ENCODE results near the gene CCDC51.

Gene CCDC51

GRCh38 chr3:48445277-48445882 is 5.5 kb upstream of the CCDC51 start:
- no peaks in the 10 kb centered on the region for H3K9me3 ChIP-seq (replicated peaks; ENCODE audit: low read length)
- peak overlapping the region; percentile 82 for H3K4me3 ChIP-seq (ENCODE audit: low read length)
- H3K27me3 ChIP-seq (ENCODE audit: control insufficient read depth, insufficient read depth, low read length), result no peaks in the 10 kb centered on the region
- H3K36me3 ChIP-seq (ENCODE audit: insufficient read depth, low read length), result peaks cover 21% of the 10 kb centered on the region
- peak overlapping the region; percentile 90 for H3K4me2 ChIP-seq (ENCODE audit: low read length)
- peak overlapping the region; percentile 84 for H3K9ac ChIP-seq (ENCODE audit: low read depth, low read length)
- H3K4me1 ChIP-seq (ENCODE audit: control insufficient read depth, insufficient read depth, low read length), result peaks cover 32% of the 10 kb centered on the region

- Histone ChIP-seq H3K27me3 (ENCODE audit: control insufficient read depth, insufficient read depth, low read length) (no peaks in the 10 kb centered on the region), H3K36me3 (ENCODE audit: insufficient read depth, low read length) (peaks cover 21% of the 10 kb centered on the region), H3K4me1 (ENCODE audit: control insufficient read depth, insufficient read depth, low read length) (peaks cover 20% of the 10 kb centered on the region), H3K4me3 (ENCODE audit: low read length) (peak overlapping the region; percentile 88), H3K9me3 (replicated peaks; ENCODE audit: low read length) (no peaks in the 10 kb centered on the region), H3K4me2 (ENCODE audit: low read length) (peak overlapping the region; percentile 90), H3K9ac (ENCODE audit: low read depth, low read length) (peak overlapping the region; percentile 94)
Observed at GRCh38 chr3:48441940-48442339, 2.0 kb upstream of the CCDC51 start.

- Histone ChIP-seq H3K9me3 (replicated peaks; ENCODE audit: low read length) (no peaks in the 10 kb centered on the region), H3K27me3 (ENCODE audit: control insufficient read depth, insufficient read depth, low read length) (no peaks in the 10 kb centered on the region), H3K4me1 (ENCODE audit: control insufficient read depth, insufficient read depth, low read length) (peaks cover 14% of the 10 kb centered on the region), H3K4me2 (ENCODE audit: low read length) (peak overlapping the region; percentile 90), H3K36me3 (ENCODE audit: insufficient read depth, low read length) (peaks cover 21% of the 10 kb centered on the region), H3K4me3 (ENCODE audit: low read length) (peak overlapping the region; percentile 88), H3K9ac (ENCODE audit: low read depth, low read length) (peak overlapping the region; percentile 94)
Observed at GRCh38 chr3:48440590-48440958, 655 bp upstream of the CCDC51 start.

- Histone ChIP-seq H3K4me3 (ENCODE audit: low read length) (no peak overlapping the region), H3K4me2 (ENCODE audit: low read length) (no peak overlapping the region), H3K9me3 (replicated peaks; ENCODE audit: low read length) (no peaks in the 10 kb centered on the region), H3K36me3 (ENCODE audit: insufficient read depth, low read length) (peaks cover 13% of the 10 kb centered on the region), H3K4me1 (ENCODE audit: control insufficient read depth, insufficient read depth, low read length) (peaks cover 17% of the 10 kb centered on the region), H3K9ac (ENCODE audit: low read depth, low read length) (no peak overlapping the region), H3K27me3 (ENCODE audit: control insufficient read depth, insufficient read depth, low read length) (no peaks in the 10 kb centered on the region)
Observed at GRCh38 chr3:48437812-48438211, 2.1 kb downstream of the CCDC51 start.

GRCh38 chr3:48436855-48437254 is 3.1 kb downstream of the CCDC51 start:
- H3K9ac ChIP-seq (ENCODE audit: low read depth, low read length), result no peak overlapping the region
- H3K4me3 ChIP-seq (ENCODE audit: low read length), result no peak overlapping the region
- H3K4me2 ChIP-seq (ENCODE audit: low read length), result no peak overlapping the region
- H3K4me1 ChIP-seq (ENCODE audit: control insufficient read depth, insufficient read depth, low read length), result peaks cover 13% of the 10 kb centered on the region
- H3K27me3 ChIP-seq (ENCODE audit: control insufficient read depth, insufficient read depth, low read length), result no peaks in the 10 kb centered on the region
- H3K36me3 ChIP-seq (ENCODE audit: insufficient read depth, low read length), result peaks cover 13% of the 10 kb centered on the region
- H3K9me3 ChIP-seq (replicated peaks; ENCODE audit: low read length), result no peaks in the 10 kb centered on the region

GRCh38 chr3:48436477-48436787 is 3.5 kb downstream of the CCDC51 start:
- H3K36me3 ChIP-seq (ENCODE audit: insufficient read depth, low read length), result peaks cover 11% of the 10 kb centered on the region
- H3K4me2 ChIP-seq (ENCODE audit: low read length), result no peak overlapping the region
- no peak overlapping the region for H3K9ac ChIP-seq (ENCODE audit: low read depth, low read length)
- H3K27me3 ChIP-seq (ENCODE audit: control insufficient read depth, insufficient read depth, low read length), result no peaks in the 10 kb centered on the region
- peaks cover 9% of the 10 kb centered on the region for H3K4me1 ChIP-seq (ENCODE audit: control insufficient read depth, insufficient read depth, low read length)
- H3K4me3 ChIP-seq (ENCODE audit: low read length), result no peak overlapping the region
- H3K9me3 ChIP-seq (replicated peaks; ENCODE audit: low read length), result no peaks in the 10 kb centered on the region

- Histone ChIP-seq H3K27me3 (ENCODE audit: control insufficient read depth, insufficient read depth, low read length) (no peaks in the 10 kb centered on the region), H3K9me3 (replicated peaks; ENCODE audit: low read length) (no peaks in the 10 kb centered on the region), H3K9ac (ENCODE audit: low read depth, low read length) (no peak overlapping the region), H3K4me3 (ENCODE audit: low read length) (no peak overlapping the region), H3K4me1 (ENCODE audit: control insufficient read depth, insufficient read depth, low read length) (peaks cover 6% of the 10 kb centered on the region), H3K36me3 (ENCODE audit: insufficient read depth, low read length) (peaks cover 10% of the 10 kb centered on the region), H3K4me2 (ENCODE audit: low read length) (no peak overlapping the region)
Observed at GRCh38 chr3:48435774-48436476, 4.0 kb downstream of the CCDC51 start.

- peaks cover 8% of the 10 kb centered on the region for H3K4me1 ChIP-seq (ENCODE audit: control insufficient read depth, insufficient read depth, low read length)
- H3K9ac ChIP-seq (ENCODE audit: low read depth, low read length), result no peak overlapping the region
Observed at GRCh38 chr3:48435223-48435595, 4.7 kb downstream of the CCDC51 start.

GRCh38 chr3:48434591-48435222 is 5.2 kb downstream of the CCDC51 start:
- Histone ChIP-seq H3K36me3 (ENCODE audit: insufficient read depth, low read length) (peaks cover 10% of the 10 kb centered on the region), H3K9ac (ENCODE audit: low read depth, low read length) (no peak overlapping the region), H3K4me3 (ENCODE audit: low read length) (no peak overlapping the region), H3K9me3 (replicated peaks; ENCODE audit: low read length) (no peaks in the 10 kb centered on the region), H3K4me1 (ENCODE audit: control insufficient read depth, insufficient read depth, low read length) (peaks cover 13% of the 10 kb centered on the region), H3K4me2 (ENCODE audit: low read length) (no peak overlapping the region), H3K27me3 (ENCODE audit: control insufficient read depth, insufficient read depth, low read length) (no peaks in the 10 kb centered on the region)

More at GRCh38 chr3:48435223-48435595, 4.7 kb downstream of the CCDC51 start:
- Histone ChIP-seq H3K36me3 (ENCODE audit: insufficient read depth, low read length) (peaks cover 10% of the 10 kb centered on the region), H3K9me3 (replicated peaks; ENCODE audit: low read length) (no peaks in the 10 kb centered on the region), H3K4me3 (ENCODE audit: low read length) (no peak overlapping the region), H3K27me3 (ENCODE audit: control insufficient read depth, insufficient read depth, low read length) (no peaks in the 10 kb centered on the region), H3K4me2 (ENCODE audit: low read length) (no peak overlapping the region)

GRCh38 chr3:48433472-48434118 is 6.3 kb downstream of the CCDC51 start:
- H3K27me3 ChIP-seq (ENCODE audit: control insufficient read depth, insufficient read depth, low read length), result no peaks in the 10 kb centered on the region
- H3K4me1 ChIP-seq (ENCODE audit: control insufficient read depth, insufficient read depth, low read length), result peaks cover 14% of the 10 kb centered on the region
- no peak overlapping the region for H3K4me2 ChIP-seq (ENCODE audit: low read length)
- peaks cover 10% of the 10 kb centered on the region for H3K36me3 ChIP-seq (ENCODE audit: insufficient read depth, low read length)
- H3K9me3 ChIP-seq (replicated peaks; ENCODE audit: low read length), result no peaks in the 10 kb centered on the region
- H3K4me3 ChIP-seq (ENCODE audit: low read length), result no peak overlapping the region
- no peak overlapping the region for H3K9ac ChIP-seq (ENCODE audit: low read depth, low read length)

GRCh38 chr3:48432411-48433371 is 7.2 kb downstream of the CCDC51 start:
- H3K36me3 ChIP-seq (ENCODE audit: insufficient read depth, low read length), result peaks cover 10% of the 10 kb centered on the region
- peaks cover 23% of the 10 kb centered on the region for H3K4me1 ChIP-seq (ENCODE audit: control insufficient read depth, insufficient read depth, low read length)
- H3K9ac ChIP-seq (ENCODE audit: low read depth, low read length), result no peak overlapping the region
- H3K27me3 ChIP-seq (ENCODE audit: control insufficient read depth, insufficient read depth, low read length), result no peaks in the 10 kb centered on the region
- no peaks in the 10 kb centered on the region for H3K9me3 ChIP-seq (replicated peaks; ENCODE audit: low read length)
- no peak overlapping the region for H3K4me3 ChIP-seq (ENCODE audit: low read length)
- H3K4me2 ChIP-seq (ENCODE audit: low read length), result no peak overlapping the region
